GM21423 (cell line): ENCODE results near the gene JARID2.
"Not testable (repeated sequence)": the region's sequence is repeated elsewhere in the genome, so short reads cannot be mapped to it uniquely, and the experiment has no call there.

ENCODE experiments used
- ATAC-seq: cut with Tn5 transposase; IDR thresholded peaks from one replicate; pipeline ENCODE4 v1.9.1; 2021; ENCODE audit warnings: mild to moderate bottlenecking, moderate library complexity; ENCODE audit not compliant: unreplicated experiment

The JARID2 gene

GRCh38 chr6:15411766-15412165 lies 165.9 kb downstream of the JARID2 start:
- no peak for ATAC-seq

GRCh38 chr6:15412767-15413166 lies 166.9 kb downstream of the JARID2 start:
- no peak for ATAC-seq

- ATAC-seq: no peak
These were observed 167.8 kb downstream of the JARID2 start for GRCh38 chr6:15413466-15414234.

DNA sequence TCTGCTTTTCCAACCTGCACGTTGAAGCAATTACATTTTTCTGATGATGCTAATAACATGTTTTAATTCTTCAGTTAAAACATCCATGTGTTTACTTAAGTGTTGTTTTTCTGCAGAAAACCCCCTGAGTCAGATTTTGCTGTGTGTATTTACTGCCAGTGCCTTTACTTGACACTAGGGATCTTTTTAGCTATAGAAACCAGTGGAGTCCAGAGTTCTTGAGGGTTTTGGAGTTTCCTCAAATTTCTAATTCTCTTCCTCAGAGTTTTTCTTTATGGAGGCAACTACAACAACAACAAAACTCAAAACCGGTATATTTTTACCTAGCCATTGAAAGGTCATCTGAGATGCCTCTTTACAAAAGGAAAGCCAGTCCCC lies 168.4 kb downstream of the JARID2 start:
- ATAC-seq: no peak

DNA sequence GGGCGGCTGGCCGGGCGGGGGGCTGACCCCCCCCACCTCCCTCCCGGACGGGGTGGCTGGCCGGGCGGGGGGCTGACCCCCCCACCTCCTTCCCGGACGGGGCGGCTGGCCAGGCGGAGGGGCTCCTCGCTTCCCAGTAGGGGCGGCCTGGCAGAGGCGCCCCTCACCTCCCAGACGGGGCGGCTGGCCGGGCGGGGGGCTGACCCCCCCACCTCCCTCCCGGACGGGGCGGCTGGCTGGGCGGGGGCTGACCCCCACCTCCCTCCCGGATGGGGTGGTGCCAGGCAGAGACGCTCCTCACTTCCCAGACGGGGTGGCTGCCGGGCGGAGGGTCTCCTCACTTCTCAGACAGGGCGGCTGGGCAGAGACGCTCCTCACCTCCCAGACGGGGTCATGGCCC lies 169.8 kb downstream of the JARID2 start:
- ATAC-seq: not testable (repeated sequence)

DNA sequence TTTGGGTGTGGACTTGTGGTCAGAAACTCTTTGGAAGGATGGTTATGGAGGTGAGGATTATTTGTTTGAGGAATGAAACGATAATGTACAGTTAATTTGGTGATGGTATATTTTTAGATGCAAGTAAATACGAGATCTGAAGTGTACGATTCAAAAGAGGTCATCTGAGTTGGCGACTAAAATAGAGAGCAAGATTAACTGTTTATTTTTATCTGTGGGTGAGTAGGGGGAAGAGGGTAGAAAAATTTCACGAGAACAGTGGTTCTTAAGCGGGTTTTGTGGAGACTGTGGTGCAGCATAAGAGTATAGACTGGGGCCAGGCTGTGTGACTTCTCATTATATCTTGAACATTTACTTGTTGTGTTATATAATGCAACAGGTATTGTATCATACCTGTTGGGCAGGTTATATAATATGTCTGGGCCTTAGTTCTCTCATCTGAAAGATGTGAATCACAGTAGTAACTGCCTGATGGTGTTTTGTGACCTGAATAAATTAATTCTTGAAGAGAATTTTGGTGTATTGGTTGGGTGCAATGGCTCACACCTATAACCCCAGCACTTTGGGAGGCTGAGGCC lies 171.2 kb downstream of the JARID2 start:
- ATAC-seq: no peak

DNA sequence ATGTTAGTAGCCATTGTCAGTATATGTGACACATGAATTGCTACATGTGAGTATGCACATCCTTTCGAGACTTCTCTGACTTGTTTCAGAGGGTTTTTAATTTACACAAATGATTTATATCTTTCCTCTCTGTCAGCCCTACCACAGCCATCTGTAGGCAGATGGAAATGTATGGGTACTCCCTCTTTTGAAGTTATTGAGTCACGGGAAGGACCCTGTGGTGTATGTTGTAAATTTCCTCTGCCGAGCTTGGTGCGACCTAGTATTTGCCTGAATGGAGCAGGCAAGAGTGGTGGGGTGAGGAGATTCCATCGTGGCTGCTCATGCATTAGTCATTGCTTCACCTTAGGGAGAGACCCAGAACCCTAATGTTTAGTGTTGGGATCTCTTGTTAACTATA lies 171.9 kb downstream of the JARID2 start:
- ATAC-seq: no peak

DNA sequence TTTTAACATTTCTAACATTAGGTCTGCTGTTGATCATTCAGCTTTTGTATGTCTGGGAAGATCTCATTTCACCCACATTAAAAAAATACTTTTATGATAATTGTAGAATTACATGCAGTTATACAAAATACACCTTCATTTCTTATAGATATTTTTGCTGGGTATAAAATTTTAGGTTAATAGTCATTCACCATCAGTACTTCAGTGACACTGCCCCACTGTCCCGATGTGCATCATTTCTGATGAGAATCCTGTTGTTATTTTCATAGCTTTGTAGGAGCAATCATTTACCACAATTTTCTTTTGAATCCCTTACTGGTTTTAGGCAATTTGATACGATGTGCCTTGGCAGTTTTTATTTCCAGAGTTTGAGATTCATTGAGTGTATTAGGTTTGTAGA lies 173.6 kb downstream of the JARID2 start:
- ATAC-seq: no peak

- peak; percentile 68 for ATAC-seq
These were observed 175.1 kb downstream of the JARID2 start for GRCh38 chr6:15420959-15421438.

DNA sequence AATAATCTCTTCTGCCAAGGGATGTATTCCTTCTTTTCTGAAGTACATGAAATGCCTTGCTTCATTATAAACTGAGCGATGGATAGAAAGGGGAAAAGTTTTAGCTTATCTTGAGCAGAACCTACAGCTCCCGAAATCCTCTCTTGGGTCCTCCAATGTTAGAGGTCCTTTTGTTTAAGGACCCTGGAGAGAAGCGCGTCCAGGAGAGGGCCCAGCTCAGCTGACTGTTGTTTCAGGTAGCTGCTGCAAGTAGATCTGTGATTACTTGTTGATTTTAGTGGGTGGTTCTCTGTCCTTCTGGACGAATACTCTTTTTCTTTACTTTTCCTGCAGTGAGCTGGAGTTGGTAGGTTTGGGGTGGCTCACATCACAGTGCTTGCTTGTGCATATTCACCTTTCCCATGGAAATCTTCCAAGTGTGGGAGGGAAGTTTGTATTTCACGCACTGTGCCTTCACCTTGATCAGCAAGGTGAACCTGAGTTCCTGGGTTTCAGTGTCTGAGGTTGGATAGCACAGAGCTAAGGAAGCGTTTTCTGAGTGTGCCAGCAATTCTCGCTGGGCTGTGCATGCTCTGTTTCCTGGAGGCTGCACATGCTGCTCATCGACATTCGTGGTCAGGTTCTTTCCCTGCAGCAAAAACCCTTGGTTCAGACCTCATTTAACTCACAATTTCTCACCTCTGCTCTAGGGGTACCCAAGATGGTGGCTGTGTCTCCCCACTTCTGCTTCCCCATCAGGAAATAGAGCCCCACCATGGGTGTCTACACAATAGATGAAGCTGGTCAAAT lies 176.3 kb downstream of the JARID2 start:
- peak; percentile 61 for ATAC-seq

DNA sequence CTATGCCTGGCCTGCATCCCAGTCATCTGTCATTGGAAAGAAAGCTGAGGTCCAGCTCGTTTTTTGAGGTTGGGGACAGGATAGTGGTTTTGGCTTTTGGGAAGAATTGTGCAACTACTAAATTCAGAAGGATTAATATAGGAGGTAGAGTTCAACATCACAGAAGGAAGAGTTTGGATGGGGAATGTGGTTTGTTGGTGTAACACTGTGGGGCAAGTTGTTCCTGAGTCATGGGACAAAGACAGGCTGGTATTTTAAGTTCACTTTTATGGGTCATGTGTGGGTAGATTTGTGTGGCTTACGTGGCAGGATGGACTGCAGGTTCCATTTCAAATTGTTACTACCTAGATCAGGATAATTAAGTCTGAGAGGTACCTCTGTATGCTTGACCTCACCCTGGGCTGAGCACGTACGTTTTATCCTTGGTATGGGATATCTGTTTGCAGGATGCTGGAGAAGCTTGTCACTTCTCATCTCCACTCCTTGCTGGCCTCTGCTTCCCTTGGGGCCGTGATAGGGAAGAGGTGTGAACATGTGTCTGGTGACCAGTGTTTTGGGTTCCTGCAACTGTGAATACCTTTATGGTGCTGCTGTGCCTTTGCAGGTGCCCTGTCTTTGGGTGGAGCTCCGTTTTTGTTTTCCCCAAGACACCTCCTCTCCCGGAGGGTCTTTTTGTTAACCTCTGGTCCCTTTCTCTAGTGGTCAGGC lies 177.6 kb downstream of the JARID2 start:
- no peak for ATAC-seq

DNA sequence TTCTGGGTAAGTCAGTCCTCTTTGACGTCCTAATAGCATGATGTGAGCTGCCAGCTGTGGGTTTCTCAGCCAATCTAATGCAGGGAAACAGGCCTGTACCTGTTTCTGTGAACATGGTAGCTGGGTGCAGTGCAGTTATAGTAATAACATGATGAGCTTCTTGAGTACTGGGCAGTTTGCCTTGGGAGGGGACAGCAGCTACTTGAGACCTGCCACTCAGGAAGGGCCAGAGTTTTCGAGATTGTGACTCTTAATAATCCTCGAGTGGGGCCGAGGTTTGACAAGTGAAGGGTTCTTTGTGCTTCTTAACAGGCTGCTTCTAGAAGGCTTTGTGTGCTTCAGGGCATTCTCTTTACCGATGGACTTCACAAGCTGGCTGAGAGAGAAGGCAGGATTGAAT lies 180.1 kb downstream of the JARID2 start:
- ATAC-seq: no peak

DNA sequence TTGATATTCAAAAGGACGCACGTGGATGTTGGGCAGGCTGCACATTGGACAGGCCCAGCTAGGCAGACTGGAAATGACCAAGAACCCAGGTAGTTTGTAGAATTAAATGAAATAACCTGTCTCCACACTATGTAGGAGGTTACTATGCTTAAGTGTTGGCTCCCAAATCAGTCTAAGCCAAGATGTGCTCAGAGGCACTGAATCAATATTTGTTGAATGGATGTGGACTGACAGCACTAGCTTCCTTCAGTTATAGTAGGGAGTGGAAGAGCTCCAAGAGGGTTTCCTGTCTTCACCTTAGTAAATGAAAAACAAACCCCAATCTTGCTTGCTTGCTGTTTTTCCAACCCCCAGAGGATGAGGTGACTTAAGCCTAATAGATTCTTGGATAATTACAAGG lies 180.5 kb downstream of the JARID2 start:
- ATAC-seq: no peak

DNA sequence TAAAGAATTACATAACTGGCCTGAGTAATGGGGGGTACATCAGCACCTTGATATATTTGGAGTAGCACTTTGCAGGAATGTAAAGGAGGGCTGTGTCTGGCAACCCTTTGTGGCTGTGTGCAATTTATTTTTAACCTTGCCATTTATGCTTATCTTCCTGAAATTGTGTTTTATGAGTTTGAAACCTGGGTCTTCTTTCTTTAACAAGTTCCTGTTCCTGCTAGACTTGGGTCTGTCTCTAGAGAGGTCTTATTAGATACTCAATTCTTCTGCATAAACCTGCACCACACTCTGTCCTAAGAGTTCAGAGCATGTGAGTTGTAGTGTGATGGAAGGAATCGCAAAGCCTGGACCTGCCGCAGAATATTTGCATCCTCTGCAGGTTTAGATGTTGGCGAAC lies 181.0 kb downstream of the JARID2 start:
- no peak for ATAC-seq

- no peak for ATAC-seq
These were observed 181.6 kb downstream of the JARID2 start for GRCh38 chr6:15427331-15428070.

DNA sequence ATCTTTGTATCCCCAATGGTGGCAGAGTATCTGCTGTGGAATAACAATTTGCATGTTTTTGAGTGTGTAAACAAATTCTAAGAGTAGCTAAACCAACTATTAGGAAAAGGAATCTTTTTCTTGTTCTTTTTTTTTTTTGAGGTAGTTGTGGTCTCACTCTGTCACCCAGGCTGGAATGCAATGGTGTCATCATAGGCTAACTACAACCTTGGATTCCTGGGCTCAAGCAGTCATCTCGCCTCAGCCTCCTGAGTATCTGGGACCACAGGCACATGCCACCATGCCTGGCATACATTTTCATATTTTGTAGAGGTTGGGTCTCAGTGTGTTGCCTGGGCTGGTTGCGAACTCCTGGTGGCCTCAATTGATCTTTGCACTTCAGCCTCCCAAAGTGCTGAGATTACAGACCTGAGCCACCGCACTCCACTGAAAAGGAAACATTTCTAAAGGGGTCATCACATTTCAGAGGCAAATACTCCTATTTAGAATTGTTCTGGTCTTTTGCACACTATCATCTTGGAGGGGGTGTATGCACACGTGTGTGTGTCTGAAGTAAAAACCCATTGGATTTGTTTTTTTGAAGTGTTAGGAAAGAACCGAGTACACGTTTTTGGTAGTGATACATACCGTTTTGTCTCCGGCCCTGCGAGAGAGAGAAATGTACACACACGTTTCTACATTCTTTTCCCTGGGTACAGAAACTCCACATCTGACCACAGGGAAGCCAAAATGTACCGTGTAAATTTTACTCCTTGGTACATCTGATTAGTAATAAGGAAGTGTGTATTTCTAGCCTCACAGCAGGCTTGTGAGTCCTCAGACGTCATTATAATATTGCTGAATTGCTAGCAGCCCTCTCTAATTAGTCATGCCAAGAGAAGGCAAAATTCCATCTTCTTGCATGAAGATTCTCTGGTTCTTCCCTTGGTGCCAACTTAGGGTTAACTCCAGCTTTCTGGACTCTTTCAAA lies 183.6 kb downstream of the JARID2 start:
- ATAC-seq: no peak

GRCh38 chr6:15430186-15430585 lies 184.3 kb downstream of the JARID2 start:
- ATAC-seq: no peak

GRCh38 chr6:15430931-15431405 lies 185.1 kb downstream of the JARID2 start:
- ATAC-seq: no peak

- ATAC-seq: no peak
These were observed 186.1 kb downstream of the JARID2 start for GRCh38 chr6:15431762-15432483.
